IMR-90 (cell line): ENCODE data around the gene NUDT9. TPM values are rescaled to one million over a fixed set of nuclear protein-coding genes. Genes with fewer than 3 reads are reported as not detected.

Experiments
- ATAC-seq: fragments of 200-7000 bp; cut with Tn5 transposase; 2 replicates; pipeline ENCODE4 v1.9.1; 2020; ENCODE audit warnings: low read depth, mild to moderate bottlenecking, moderate library complexity
- BruUV-seq: library from RNA; stranded (reverse); fragments of 400-500 nt; replicated peaks from 2 replicates; lab custom pipeline; 2021; lab: Mats Ljungman, UMichigan
- CTCF ChIA-PET: fragments of 300-600 bp; formaldehyde crosslinking; extraction: SDS; loops from one replicate; lab custom pipeline; 2021; ENCODE audit warnings: antibody characterized with exemption; lab: Yijun Ruan, JAX
- POLR2A ChIA-PET: fragments of 300-600 bp; sonication (Branson Sonifier 250); formaldehyde crosslinking; loops from one replicate; lab custom pipeline; 2022; ENCODE audit warnings: antibody characterized with exemption; ENCODE audit not compliant: unreplicated experiment; lab: Charles Lee
- DNase-seq: peaks from one replicate; pipeline ENCODE4 v3.0.0; 2013
- H2AFZ ChIP-seq: replicated peaks from 2 replicates; pipeline ENCODE3; 2013; ENCODE audit warnings: low read length, mild to moderate bottlenecking; ENCODE audit not compliant: poor library complexity
- H2AK5ac ChIP-seq: 2 replicates; pipeline ENCODE4 v1.6.1; 2013; ENCODE audit warnings: low read depth, low read length, inconsistent platforms
- H2AK9ac ChIP-seq: replicated peaks from 2 replicates; pipeline ENCODE3; 2013; ENCODE audit warnings: mild to moderate bottlenecking, low read depth, low read length, moderate library complexity; ENCODE audit not compliant: poor library complexity
- H2BK120ac ChIP-seq: 2 replicates; pipeline ENCODE4 v1.6.1; 2013; ENCODE audit warnings: low read depth, low read length, inconsistent platforms
- H2BK15ac ChIP-seq: 3 replicates; pipeline ENCODE4 v1.6.1; 2013; ENCODE audit warnings: low read depth, low read length, inconsistent platforms
- H2BK20ac ChIP-seq: 2 replicates; pipeline ENCODE4 v1.6.1; 2013; ENCODE audit warnings: low read depth, mild to moderate bottlenecking, inconsistent platforms, low read length, moderate library complexity
- H2BK5ac ChIP-seq: 2 replicates; pipeline ENCODE4 v1.6.1; 2013; ENCODE audit warnings: mild to moderate bottlenecking, low read depth, low read length, inconsistent platforms; ENCODE audit not compliant: poor library complexity, severe bottlenecking
- H3K14ac ChIP-seq: replicated peaks from 2 replicates; pipeline ENCODE4 v1.6.1; 2013; ENCODE audit warnings: low read depth, low read length, inconsistent platforms
- H3K18ac ChIP-seq: 2 replicates; pipeline ENCODE4 v1.6.1; 2013; ENCODE audit warnings: low read depth, low read length, control low read depth
- H3K23ac ChIP-seq: 2 replicates; pipeline ENCODE4 v1.6.1; 2013; ENCODE audit warnings: low read depth, low read length, inconsistent platforms
- H3K27ac ChIP-seq: 2 replicates; pipeline ENCODE4 v1.5.1; 2013; ENCODE audit warnings: mild to moderate bottlenecking, control low read depth, low read length; ENCODE audit not compliant: insufficient read depth
- H3K27me3 ChIP-seq: 2 replicates; pipeline ENCODE4 v1.6.1; 2013; ENCODE audit warnings: low read length; ENCODE audit not compliant: control insufficient read depth, insufficient read depth
- H3K36me3 ChIP-seq: 2 replicates; pipeline ENCODE4 v1.6.1; 2013; ENCODE audit warnings: low read length, mixed read lengths; ENCODE audit not compliant: control insufficient read depth, insufficient read depth
- H3K4ac ChIP-seq: 2 replicates; pipeline ENCODE4 v1.6.1; 2013; ENCODE audit warnings: low read depth, low read length, inconsistent platforms
- H3K4me1 ChIP-seq: 2 replicates; pipeline ENCODE4 v1.6.1; 2013; ENCODE audit warnings: low read length, mixed read lengths; ENCODE audit not compliant: control insufficient read depth, insufficient read depth
- H3K4me2 ChIP-seq: 2 replicates; pipeline ENCODE4 v1.6.1; 2013; ENCODE audit warnings: low read depth, mild to moderate bottlenecking, control low read depth, low read length, moderate library complexity
- H3K4me3 ChIP-seq: 2 replicates; pipeline ENCODE4 v1.5.1; 2013; ENCODE audit warnings: low read depth, mild to moderate bottlenecking, control low read depth, low read length, moderate library complexity; ENCODE audit not compliant: insufficient read depth
- H3K56ac ChIP-seq: 2 replicates; pipeline ENCODE4 v1.6.1; 2013; ENCODE audit warnings: low read length, inconsistent platforms; ENCODE audit not compliant: insufficient read depth; ENCODE audit errors: extremely low read depth
- H3K79me1 ChIP-seq, 2 experiments: 2 replicates each; pipeline ENCODE4 v1.6.1; 2013; ENCODE audit warnings: low read length in 2 of 2, inconsistent platforms in 1 of 2, low read depth in 1 of 2
- H3K9ac ChIP-seq: 2 replicates; pipeline ENCODE4 v1.6.1; 2013; ENCODE audit warnings: low read depth, low read length, control low read depth
- H3K9me1 ChIP-seq: 2 replicates; pipeline ENCODE4 v1.6.1; 2013; ENCODE audit warnings: low read length, inconsistent platforms; ENCODE audit not compliant: insufficient read depth
- H3K9me3 ChIP-seq: 2 replicates; pipeline ENCODE4 v1.6.1; 2013; ENCODE audit warnings: low read length; ENCODE audit not compliant: control insufficient read depth, insufficient read depth
- H4K20me1 ChIP-seq: 2 replicates; pipeline ENCODE4 v1.6.1; 2013; ENCODE audit warnings: low read length, inconsistent platforms; ENCODE audit not compliant: insufficient read depth
- H4K5ac ChIP-seq: 2 replicates; pipeline ENCODE4 v1.6.1; 2013; ENCODE audit warnings: mild to moderate bottlenecking, low read depth, low read length, control low read depth
- H4K8ac ChIP-seq, 2 experiments: 2 replicates each; pipeline ENCODE4 v1.6.1; 2013; ENCODE audit warnings: low read depth in 2 of 2, low read length in 2 of 2, control low read depth in 1 of 2, inconsistent platforms in 1 of 2
- H4K91ac ChIP-seq: 2 replicates; pipeline ENCODE4 v1.6.1; 2013; ENCODE audit warnings: low read depth, low read length, inconsistent platforms; ENCODE audit not compliant: insufficient read depth
- BHLHE40 ChIP-seq: fragments of 150-350 bp; IDR thresholded peaks from 2 replicates; pipeline ENCODE4 v1.6.1; 2016; ENCODE audit warnings: mild to moderate bottlenecking, low read depth, low read length
- CEBPB ChIP-seq: IDR thresholded peaks from 2 replicates; pipeline ENCODE4 v1.6.1; 2012; ENCODE audit warnings: low read depth, low read length, improper control_type of control experiment
- CHD1 ChIP-seq: IDR thresholded peaks from 2 replicates; pipeline ENCODE4 v1.6.1; 2012; ENCODE audit warnings: low read depth, low read length, improper control_type of control experiment
- CTCF ChIP-seq: conservative IDR thresholded peaks from 2 replicates; pipeline ENCODE4 v1.5.1; 2012; ENCODE audit warnings: mild to moderate bottlenecking, low read depth, low read length, improper control_type of control experiment
- ELK1 ChIP-seq: fragments of 150-350 bp; IDR thresholded peaks from 2 replicates; pipeline ENCODE4 v1.6.1; 2016; ENCODE audit warnings: low read depth, mild to moderate bottlenecking, low read length, moderate library complexity, borderline replicate concordance
- FOS ChIP-seq: fragments of 150-350 bp; IDR thresholded peaks from 2 replicates; pipeline ENCODE4 v1.6.1; 2016; ENCODE audit warnings: low read depth, low read length
- MAFK ChIP-seq: IDR thresholded peaks from 2 replicates; pipeline ENCODE4 v1.6.1; 2012; ENCODE audit warnings: low read depth, low read length, improper control_type of control experiment
- MAZ ChIP-seq: IDR thresholded peaks from 2 replicates; pipeline ENCODE4 v1.6.1; 2012; ENCODE audit warnings: low read depth, mild to moderate bottlenecking, low read length, improper control_type of control experiment, moderate library complexity, borderline replicate concordance
- MXI1 ChIP-seq: IDR thresholded peaks from 2 replicates; pipeline ENCODE4 v1.6.1; 2012; ENCODE audit warnings: low read depth, mild to moderate bottlenecking, low read length, moderate library complexity, borderline replicate concordance
- NFE2L2 ChIP-seq: fragments of 150-350 bp; IDR thresholded peaks from 2 replicates; pipeline ENCODE4 v1.6.1; 2016; ENCODE audit warnings: low read depth, mild to moderate bottlenecking, low read length
- POLR2A ChIP-seq: IDR thresholded peaks from 2 replicates; pipeline ENCODE4 v1.6.1; 2012; ENCODE audit warnings: mild to moderate bottlenecking, low read depth, low read length
- RAD21 ChIP-seq: IDR thresholded peaks from 2 replicates; pipeline ENCODE4 v1.6.1; 2012; ENCODE audit warnings: low read length, improper control_type of control experiment
- RCOR1 ChIP-seq: IDR thresholded peaks from 2 replicates; pipeline ENCODE4 v1.6.1; 2012; ENCODE audit warnings: mild to moderate bottlenecking, low read length, improper control_type of control experiment; ENCODE audit not compliant: insufficient replicate concordance
- RFX5 ChIP-seq: IDR thresholded peaks from 2 replicates; pipeline ENCODE4 v1.8.0; 2012; ENCODE audit warnings: low read depth, mild to moderate bottlenecking, low read length, moderate library complexity
- SMC3 ChIP-seq: fragments of 150-350 bp; IDR thresholded peaks from 2 replicates; pipeline ENCODE4 v1.6.1; 2016; ENCODE audit warnings: low read depth, mild to moderate bottlenecking, antibody characterized with exemption, low read length, moderate library complexity
- USF2 ChIP-seq: fragments of 150-350 bp; IDR thresholded peaks from 2 replicates; pipeline ENCODE4 v1.6.1; 2017; ENCODE audit warnings: mild to moderate bottlenecking, antibody characterized with exemption, low read length, low read depth
- WGBS, 2 experiments: methylation state at CpG; one replicate each; pipeline versions ENCODE4 v1.1.5 to v1.1.7; 2013; ENCODE audit warnings: missing lambda C conversion rate in 2 of 2; ENCODE audit not compliant: insufficient read length in 1 of 2; ENCODE audit errors: extremely low coverage in 2 of 2; 5-methylcytosine and 5-hydroxymethylcytosine counted together
- dilution Hi-C: fragments of 300-500 bp; cut with HindIII; formaldehyde crosslinking; loops from one replicate; pipeline ENCODE4 v1.14.3; 2018; ENCODE audit warnings: low sequenced_read_pairs; ENCODE audit not compliant: unreplicated experiment
- in situ Hi-C: fragments of 300-500 bp; cut with MboI; formaldehyde crosslinking; loops from 3 replicates; pipeline ENCODE4 v1.14.3; 2019; ENCODE audit warnings: low sequenced_read_pairs, inconsistent platforms, mixed read lengths
- intact Hi-C: fragments of 100-400 bp; cut with micrococcal nuclease; formaldehyde crosslinking; loops from 2 replicates; pipeline ENCODE4 v1.10.0; 2022
- polyA plus RNA-seq, 3 experiments: library from polyadenylated mRNA; depleted of rRNA; stranded (reverse); fragments of >200 nt; gene quantifications; 2 replicates each; pipeline ENCODE4 v1.2.3, GENCODE V29; 2012; ENCODE audit warnings: low replicate concordance in 1 of 3
- total RNA-seq: library from RNA; depleted of rRNA; stranded (reverse); fragments of >200 nt; gene quantifications from 2 replicates; pipeline ENCODE4 v1.2.3, GENCODE V29; 2012

Gene NUDT9
- total and polyA plus RNA-seq, 2 of the 4 experiments (the other 2 are of a cell fraction), result 10.0 to 23.5 TPM

GRCh38 chr4:87433342-87433741 is 11.0 kb downstream of the NUDT9 start:
- CTCF ChIA-PET, result no interaction called here

More at GRCh38 chr4:87433342-87433741, 11.0 kb downstream of the NUDT9 start:
- Histone ChIP-seq H3K27ac (no peak overlapping the region), H2AFZ (no peak overlapping the region), H3K4ac (no peak overlapping the region), H2BK120ac (no peak overlapping the region), H2AK9ac (no peak overlapping the region), H3K36me3 (peaks cover 5% of the 10 kb centered on the region; the same call in 1 of the 2 replicates), H3K56ac (no peak overlapping the region), H3K23ac (no peak overlapping the region), H3K9me3 (no peaks in the 10 kb centered on the region), H4K5ac (no peak overlapping the region), H2BK5ac (no peak overlapping the region), H4K20me1 (peaks cover 7% of the 10 kb centered on the region; the same call in 1 of the 2 replicates), H3K79me1 (peaks cover 26 to 33% of the 10 kb centered on the region in 2 experiments), H3K9ac (no peak overlapping the region), H2AK5ac (no peak overlapping the region), H3K14ac (no peak overlapping the region), H4K91ac (no peak overlapping the region), H2BK15ac (no peak overlapping the region), H3K9me1 (peaks cover 2% of the 10 kb centered on the region; the same call in 1 of the 2 replicates), H3K18ac (no peak overlapping the region), H3K4me1 (peaks cover 2% of the 10 kb centered on the region; the same call in 1 of the 2 replicates), H3K4me2 (no peak overlapping the region), H2BK20ac (no peak overlapping the region), H3K27me3 (no peaks in the 10 kb centered on the region), H4K8ac (no peak overlapping the region), H3K4me3 (no peak overlapping the region)
- DNase-seq (no peak), ATAC-seq (no peak)
- intact Hi-C loops (no loop called here), dilution Hi-C loops (no loop called here), in situ Hi-C loops (no loop called here)
- WGBS, 2 experiments, result no CpG with 5 or more reads among the region's 2 CpGs
- no TSS peak for BruUV-seq
- TF ChIP-seq POLR2A (no peak), CHD1 (no peak), RFX5 (no peak), RAD21 (no peak), MXI1 (no peak), BHLHE40 (no peak), CEBPB (no peak), CTCF (no peak), SMC3 (no peak), MAFK (no peak), USF2 (no peak), ELK1 (no peak), MAZ (no peak), FOS (no peak), NFE2L2 (no peak), RCOR1 (no peak)
- POLR2A ChIA-PET, result no interaction called here
